Adipocyte (in vitro differentiated cells): ENCODE measurements around the gene DIMT1.

Experiments
- DNase-seq: peaks from one replicate; pipeline ENCODE4 v3.0.0-alpha.2; 2015; ENCODE audit warnings: low read depth
- H3K27me3 ChIP-seq: replicated peaks from 2 replicates; pipeline ENCODE4 v1.7.0; 2013; ENCODE audit warnings: mild to moderate bottlenecking, low read length, moderate library complexity; ENCODE audit not compliant: control insufficient read depth, insufficient read depth
- H3K36me3 ChIP-seq: 2 replicates; pipeline ENCODE4 v1.7.0; 2013; ENCODE audit warnings: low read length, mild to moderate bottlenecking, moderate library complexity; ENCODE audit not compliant: control insufficient read depth, insufficient read depth, severe bottlenecking
- H3K4me1 ChIP-seq: 2 replicates; pipeline ENCODE4 v1.7.0; 2013; ENCODE audit warnings: mild to moderate bottlenecking, low read length, moderate library complexity; ENCODE audit not compliant: control insufficient read depth, insufficient read depth
- H3K4me3 ChIP-seq: 2 replicates; pipeline ENCODE4 v1.7.0; 2013; ENCODE audit warnings: mild to moderate bottlenecking, low read length, moderate library complexity
- H3K9ac ChIP-seq: 2 replicates; pipeline ENCODE4 v1.7.0; 2013; ENCODE audit warnings: mild to moderate bottlenecking, low read length, moderate library complexity
- H3K9me3 ChIP-seq: 2 replicates; pipeline ENCODE4 v1.7.0; 2013; ENCODE audit warnings: mild to moderate bottlenecking, low read length, moderate library complexity; ENCODE audit not compliant: control insufficient read depth

Gene DIMT1

DNA sequence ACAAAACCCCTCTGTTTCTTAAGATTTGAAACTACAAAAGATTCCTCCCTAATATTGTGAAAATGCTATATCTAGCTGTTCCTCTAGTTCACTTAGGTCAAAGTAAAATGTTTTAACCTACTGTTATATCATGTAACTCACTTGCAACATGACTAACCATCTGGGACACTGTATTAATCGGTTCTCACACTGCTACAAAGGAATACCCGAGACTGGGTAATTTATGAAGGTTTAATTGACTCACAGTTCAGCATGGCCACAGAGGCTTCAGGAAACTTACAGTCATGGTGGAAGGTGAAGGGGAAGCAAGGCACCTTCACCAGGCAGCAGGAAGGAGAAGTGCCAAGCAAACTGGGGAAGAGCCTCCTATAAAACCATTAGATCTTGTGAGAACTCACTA lies 34.7 kb downstream of the DIMT1 start:
- no peak for DNase-seq
- H3K9me3 ChIP-seq = peaks cover 3% of the 10 kb centered on the region
- H3K36me3 ChIP-seq = peaks cover 41% of the 10 kb centered on the region

DNA sequence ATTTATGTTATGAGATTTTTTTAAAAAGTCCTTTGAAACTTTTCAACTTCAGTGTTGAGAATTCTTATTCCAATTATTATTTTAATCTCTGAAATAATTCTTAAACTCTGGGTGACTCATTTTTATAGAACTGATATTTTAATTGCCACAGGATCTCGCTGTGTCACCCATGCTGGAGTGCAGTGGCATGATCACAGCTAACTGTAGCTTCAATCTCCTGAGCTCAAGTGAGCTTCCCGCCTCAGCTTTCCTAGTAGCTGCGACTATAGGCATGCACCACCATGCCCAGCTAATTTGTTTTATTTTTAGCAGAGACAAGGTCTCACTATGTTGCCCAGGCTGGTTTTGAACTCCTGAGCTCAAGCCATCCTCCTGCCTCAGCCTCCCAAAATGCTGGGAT lies 41.0 kb downstream of the DIMT1 start:
- H3K4me3 ChIP-seq = no peak overlapping the region
- no peak overlapping the region for H3K9ac ChIP-seq
- peaks cover 3% of the 10 kb centered on the region for H3K9me3 ChIP-seq
- H3K4me1 ChIP-seq = no peaks in the 10 kb centered on the region
- peaks cover 60% of the 10 kb centered on the region for H3K36me3 ChIP-seq
- no peak for DNase-seq
- no peaks in the 10 kb centered on the region for H3K27me3 ChIP-seq

More for the DNA sequence above, 34.7 kb downstream of the DIMT1 start:
- H3K9ac ChIP-seq = no peak overlapping the region
- no peaks in the 10 kb centered on the region for H3K27me3 ChIP-seq
- no peak overlapping the region for H3K4me3 ChIP-seq
- no peaks in the 10 kb centered on the region for H3K4me1 ChIP-seq

DNA sequence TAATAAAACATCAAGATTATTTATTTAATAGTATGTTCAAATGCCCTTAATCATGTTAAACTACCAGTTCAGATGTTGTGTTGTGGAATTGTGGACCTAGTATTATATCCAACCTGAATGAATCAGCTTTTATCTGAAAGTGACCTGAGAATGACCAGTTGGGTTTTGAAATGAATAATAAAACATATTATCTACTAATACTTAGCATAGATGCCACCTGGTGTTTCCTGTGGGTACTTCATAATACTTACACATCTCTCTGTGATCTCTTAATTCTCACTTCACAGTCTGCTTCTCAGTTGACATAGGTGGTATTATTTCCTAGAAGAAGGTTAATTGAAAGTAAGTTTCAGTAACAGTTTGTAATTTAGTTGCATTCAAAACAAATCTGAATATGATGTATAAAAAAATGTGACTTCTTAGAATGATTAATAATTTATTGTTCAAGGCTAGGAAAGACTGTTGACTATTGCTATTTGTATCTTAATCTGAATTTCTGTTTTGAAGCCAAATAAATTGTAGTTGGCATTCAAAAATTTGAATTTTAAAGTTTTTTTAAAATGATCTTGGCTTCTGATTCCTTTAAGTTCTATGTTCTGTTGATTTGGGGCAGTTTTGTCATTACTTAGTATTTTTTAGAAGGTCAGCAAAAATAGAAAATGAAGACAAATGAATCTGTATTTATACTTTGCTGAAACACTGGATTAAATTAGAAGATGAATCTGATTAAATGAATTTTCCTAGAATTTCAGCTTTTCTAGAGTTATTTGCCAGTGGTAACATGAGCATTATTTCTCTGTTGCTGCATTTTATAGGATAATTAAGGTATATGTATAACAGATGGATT lies 49.5 kb downstream of the DIMT1 start:
- Histone ChIP-seq H3K4me1 (no peaks in the 10 kb centered on the region), H3K4me3 (no peak overlapping the region), H3K36me3 (peaks cover 69% of the 10 kb centered on the region), H3K27me3 (no peaks in the 10 kb centered on the region), H3K9ac (no peak overlapping the region), H3K9me3 (no peaks in the 10 kb centered on the region)
- peak; percentile 83 for DNase-seq

DNA sequence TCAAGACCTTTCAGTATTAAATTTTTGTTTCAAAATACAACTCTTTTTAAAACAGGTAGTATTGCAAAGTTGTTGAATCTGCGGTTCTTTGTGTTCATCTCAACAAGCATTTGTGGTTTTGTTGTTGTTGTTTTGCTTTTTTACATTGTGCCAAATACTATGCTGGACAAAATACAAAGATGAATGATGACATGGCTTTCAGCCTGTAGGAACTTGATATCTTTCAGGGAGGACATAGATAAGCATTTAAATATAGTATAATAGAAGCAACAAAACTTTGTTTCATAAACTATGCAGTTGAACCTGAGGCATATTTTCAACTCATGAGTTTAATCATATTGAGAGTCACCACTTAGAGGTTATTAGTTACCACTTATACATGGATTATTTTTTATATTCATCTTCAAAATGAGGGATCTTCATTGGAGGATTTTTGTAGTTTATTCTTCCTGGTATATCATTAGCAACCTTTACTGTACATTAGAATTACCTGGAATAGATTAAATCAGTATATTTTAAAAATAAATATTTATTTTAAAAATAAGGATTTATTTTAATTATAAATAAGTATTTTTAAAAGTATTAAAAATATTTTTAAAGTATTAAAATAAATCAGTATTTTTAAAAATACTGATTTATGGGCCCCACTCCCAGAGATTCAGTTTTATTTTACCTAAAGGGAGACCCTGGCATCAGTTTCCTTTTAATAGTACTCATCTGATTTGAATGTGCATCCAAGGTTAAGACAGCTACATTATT lies 54.8 kb downstream of the DIMT1 start:
- H3K9ac ChIP-seq = no peak overlapping the region
- H3K4me1 ChIP-seq = no peaks in the 10 kb centered on the region
- H3K9me3 ChIP-seq = no peaks in the 10 kb centered on the region
- no peak for DNase-seq
- H3K27me3 ChIP-seq = no peaks in the 10 kb centered on the region
- peaks cover 46% of the 10 kb centered on the region for H3K36me3 ChIP-seq
- no peak overlapping the region for H3K4me3 ChIP-seq

DNA sequence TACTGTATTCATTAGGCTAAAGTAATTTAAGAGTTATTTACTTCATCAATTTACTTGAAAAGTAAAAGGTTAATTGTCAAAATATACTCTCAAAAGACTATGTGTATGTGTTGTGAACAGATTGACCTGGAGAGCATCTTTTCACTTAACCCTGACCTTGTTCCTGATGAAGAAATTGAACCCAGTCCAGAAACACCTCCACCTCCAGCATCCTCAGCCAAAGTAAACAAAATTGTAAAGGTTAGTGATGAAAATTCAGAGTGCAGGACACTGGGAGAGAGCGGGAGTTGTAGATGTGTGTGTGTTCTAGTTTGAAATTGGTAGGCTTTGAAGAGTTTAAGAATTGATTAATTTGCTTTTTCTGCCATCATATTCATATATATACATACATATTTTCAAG lies 55.8 kb downstream of the DIMT1 start:
- H3K4me3 ChIP-seq = no peak overlapping the region
- H3K4me1 ChIP-seq = peaks cover 5% of the 10 kb centered on the region
- no peak for DNase-seq
- no peak overlapping the region for H3K9ac ChIP-seq
- peaks cover 36% of the 10 kb centered on the region for H3K36me3 ChIP-seq
- H3K27me3 ChIP-seq = no peaks in the 10 kb centered on the region
- no peaks in the 10 kb centered on the region for H3K9me3 ChIP-seq

DNA sequence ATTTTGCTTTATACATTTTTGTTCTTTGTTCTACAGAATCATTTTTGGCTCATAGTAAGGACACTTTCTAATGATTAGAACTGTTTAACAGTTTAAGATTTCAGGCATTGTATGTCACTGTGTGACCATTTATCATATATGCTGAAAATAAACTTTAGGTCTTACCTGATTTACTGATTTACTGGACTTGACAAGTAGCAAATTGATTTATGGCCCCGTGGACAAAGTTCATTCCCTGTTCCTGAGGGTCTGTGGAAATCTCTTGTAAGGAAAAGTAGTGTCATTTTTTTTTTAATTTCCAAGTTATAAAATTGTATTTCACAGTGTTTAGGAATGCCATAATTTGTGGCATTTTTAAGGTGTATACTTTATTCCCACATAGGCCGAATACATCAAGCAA lies 57.0 kb downstream of the DIMT1 start:
- no peak overlapping the region for H3K9ac ChIP-seq
- H3K36me3 ChIP-seq = peaks cover 24% of the 10 kb centered on the region
- no peaks in the 10 kb centered on the region for H3K9me3 ChIP-seq
- no peak for DNase-seq
- no peak overlapping the region for H3K4me3 ChIP-seq
- no peaks in the 10 kb centered on the region for H3K27me3 ChIP-seq
- peaks cover 5% of the 10 kb centered on the region for H3K4me1 ChIP-seq

DNA sequence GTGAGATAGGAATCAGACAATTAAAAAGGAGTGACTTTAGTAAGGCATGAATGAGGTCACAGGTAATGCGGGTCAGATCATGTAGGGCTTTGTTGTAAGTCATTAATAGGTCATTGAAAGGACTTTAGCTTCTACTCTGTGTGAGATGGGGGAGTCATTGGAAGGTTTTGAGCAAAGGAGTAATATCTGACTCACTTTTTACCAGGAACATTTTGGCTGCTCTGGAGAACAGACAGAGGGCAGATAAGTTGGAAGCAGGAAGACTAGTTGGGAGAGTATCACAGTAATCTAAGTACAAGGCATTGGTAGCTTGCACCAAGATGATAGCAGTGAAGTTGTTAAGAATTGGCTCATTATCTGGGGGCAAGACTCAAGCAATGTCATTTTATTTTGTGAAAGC lies 60.3 kb downstream of the DIMT1 start:
- no peak for DNase-seq
- H3K4me3 ChIP-seq = no peak overlapping the region
- no peaks in the 10 kb centered on the region for H3K9me3 ChIP-seq
- H3K4me1 ChIP-seq = peaks cover 5% of the 10 kb centered on the region
- H3K9ac ChIP-seq = no peak overlapping the region
- peaks cover 6% of the 10 kb centered on the region for H3K36me3 ChIP-seq
- no peaks in the 10 kb centered on the region for H3K27me3 ChIP-seq

DNA sequence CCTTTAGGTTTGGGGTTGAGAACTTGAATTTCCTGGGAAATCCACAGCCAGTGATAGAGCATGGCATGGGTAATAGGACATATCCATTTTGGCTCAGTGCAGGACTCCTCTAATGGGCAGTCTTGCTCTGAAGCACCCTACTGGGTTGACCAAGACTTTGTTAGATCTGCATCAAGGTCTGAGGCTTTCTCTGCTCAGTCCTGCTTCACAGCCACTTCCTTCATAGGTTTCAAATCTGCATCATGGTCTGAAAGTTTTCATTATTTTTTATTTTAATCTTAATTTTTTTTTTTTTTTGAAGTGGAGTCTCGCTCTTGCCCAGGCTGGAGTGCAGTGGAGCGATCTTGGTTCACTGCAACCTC lies 61.2 kb downstream of the DIMT1 start:
- H3K36me3 ChIP-seq = no peaks in the 10 kb centered on the region

DNA sequence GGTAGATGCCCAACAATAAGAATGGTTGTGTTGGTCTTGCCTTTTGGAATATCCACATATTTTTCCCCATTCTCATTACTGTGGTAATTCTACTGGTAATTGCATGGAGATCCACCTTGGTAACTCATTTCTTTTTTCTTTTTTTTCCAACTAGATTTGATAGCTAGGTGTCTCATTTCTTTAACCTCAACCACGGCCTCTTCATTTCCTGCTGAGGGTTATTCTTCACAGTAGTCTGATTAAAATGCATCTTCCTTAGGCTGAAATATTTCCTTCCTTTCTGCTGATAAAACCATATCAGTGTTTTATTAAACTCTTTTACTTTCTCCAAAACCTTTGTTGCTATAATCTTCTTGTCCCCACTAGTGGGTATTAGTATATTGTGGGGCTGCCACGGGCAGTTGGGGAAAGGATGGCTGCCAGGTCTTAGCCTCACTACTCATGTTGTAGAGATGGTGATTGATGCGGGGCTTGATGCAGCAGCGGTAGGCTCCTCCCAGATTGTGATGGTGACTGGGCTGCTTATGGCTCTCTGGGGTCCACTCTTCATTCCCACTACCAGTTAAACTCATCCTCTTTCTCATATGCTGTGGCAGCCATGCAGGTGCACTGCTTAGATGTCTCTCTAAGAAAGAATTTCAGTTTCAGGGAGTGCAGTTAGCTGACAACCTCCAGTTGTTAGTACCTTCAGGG lies 61.8 kb downstream of the DIMT1 start:
- H3K9ac ChIP-seq = no peak overlapping the region
- DNase-seq = no peak
- no peaks in the 10 kb centered on the region for H3K27me3 ChIP-seq
- no peaks in the 10 kb centered on the region for H3K9me3 ChIP-seq
- H3K4me3 ChIP-seq = no peak overlapping the region
- H3K36me3 ChIP-seq = no peaks in the 10 kb centered on the region
- H3K4me1 ChIP-seq = peaks cover 5% of the 10 kb centered on the region

More for the DNA sequence above, 61.2 kb downstream of the DIMT1 start:
- H3K9me3 ChIP-seq = no peaks in the 10 kb centered on the region
- H3K4me3 ChIP-seq = no peak overlapping the region
- H3K4me1 ChIP-seq = peaks cover 5% of the 10 kb centered on the region
- H3K9ac ChIP-seq = no peak overlapping the region
- no peak for DNase-seq
- H3K27me3 ChIP-seq = no peaks in the 10 kb centered on the region

DNA sequence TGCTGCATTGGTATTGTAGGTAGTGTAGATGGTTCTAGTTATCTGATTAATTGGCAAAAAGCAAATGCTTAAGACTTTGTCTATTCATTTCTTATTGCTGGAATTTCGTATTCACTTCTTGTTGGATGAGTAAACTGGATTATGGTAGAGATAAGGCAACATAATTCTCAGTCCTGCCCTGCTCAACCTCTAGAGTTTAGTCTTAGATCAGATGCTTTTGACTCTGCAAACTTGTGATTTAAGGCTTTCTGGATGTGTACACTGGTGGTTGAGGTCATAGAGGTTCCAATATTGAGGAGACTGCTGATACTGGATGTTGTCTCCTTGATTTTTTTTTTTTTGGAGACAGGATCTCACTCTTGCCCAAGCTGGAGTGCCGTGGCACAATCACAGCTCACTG lies 62.7 kb downstream of the DIMT1 start:
- Histone ChIP-seq H3K4me1 (peaks cover 5% of the 10 kb centered on the region), H3K4me3 (no peak overlapping the region), H3K9me3 (no peaks in the 10 kb centered on the region), H3K9ac (no peak overlapping the region), H3K36me3 (no peaks in the 10 kb centered on the region), H3K27me3 (no peaks in the 10 kb centered on the region)
- DNase-seq = no peak

DNA sequence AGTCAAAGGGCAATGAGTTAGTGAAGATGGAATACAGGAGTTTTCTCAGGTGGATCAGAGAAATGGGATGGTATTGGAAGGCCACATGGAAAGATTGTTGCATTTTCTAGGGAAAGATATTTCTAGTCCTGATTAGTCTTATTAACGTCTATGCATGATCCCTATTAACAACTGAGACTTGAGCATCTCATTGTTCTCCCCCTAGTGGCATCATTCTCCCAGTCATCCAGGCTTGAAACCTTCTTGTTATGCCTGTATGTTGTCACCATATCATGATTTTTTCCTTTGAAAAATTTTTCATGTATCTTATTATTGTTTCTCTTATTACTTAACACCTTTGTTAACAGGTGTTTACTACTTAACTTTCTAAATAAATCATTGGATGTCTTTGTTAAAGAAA lies 63.3 kb downstream of the DIMT1 start:
- no peaks in the 10 kb centered on the region for H3K9me3 ChIP-seq
- no peaks in the 10 kb centered on the region for H3K27me3 ChIP-seq
- H3K4me3 ChIP-seq = no peak overlapping the region
- H3K4me1 ChIP-seq = peaks cover 5% of the 10 kb centered on the region
- H3K9ac ChIP-seq = no peak overlapping the region
- DNase-seq = no peak
- no peaks in the 10 kb centered on the region for H3K36me3 ChIP-seq
